GM12878 (cell line): Measurements from ENCODE around the gene PIK3R5. TPM values are rescaled to one million over a fixed set of nuclear protein-coding genes. Genes with fewer than 3 reads are reported as not detected.
A peak's percentile ranks its signal among the peaks of the same experiment; 100 is the strongest.

Experiments
- ATAC-seq: fragments of 200-7000 bp; cut with Tn5 transposase; 3 replicates; pipeline ENCODE4 v1.9.1; 2020; ENCODE audit warnings: mild to moderate bottlenecking, moderate library complexity
- BruUV-seq: library from RNA; stranded (reverse); fragments of 400-500 nt; replicated peaks from 2 replicates; lab custom pipeline; 2021; lab: Mats Ljungman, UMichigan
- CTCF ChIA-PET: fragments of 300-600 bp; sonication (Branson Sonifier 250); formaldehyde crosslinking; extraction: SDS; loops from one replicate; lab custom pipeline; 2021; ENCODE audit warnings: inconsistent platforms; lab: Yijun Ruan, JAX
- POLR2A ChIA-PET: fragments of 350-600 bp; formaldehyde crosslinking; extraction: SDS; loops from one replicate; lab custom pipeline; 2021; ENCODE audit warnings: inconsistent platforms; lab: Charles Lee
- RAD21 ChIA-PET: fragments of 300-600 bp; sonication (Branson Sonifier 250); formaldehyde crosslinking; loops from one replicate; lab custom pipeline; 2023; ENCODE audit warnings: antibody characterized with exemption; ENCODE audit not compliant: unreplicated experiment; lab: Charles Lee
- SMC1A ChIA-PET: fragments of 300-600 bp; sonication (Branson Sonifier 250); formaldehyde crosslinking; loops from one replicate; lab custom pipeline; 2023; ENCODE audit not compliant: unreplicated experiment, uncharacterized antibody; lab: Charles Lee
- DNase-seq: peaks from one replicate; pipeline ENCODE4 v3.0.0-alpha.2; 2011; ENCODE audit warnings: low read depth, low spot score
- FAIRE-seq: peaks from 3 replicates; lab custom pipeline; 2011; peaks lifted over from hg19 to GRCh38; lab: Jason Lieb, UNC
- H2AFZ ChIP-seq: 2 replicates; pipeline ENCODE4 v1.6.0; 2011; ENCODE audit warnings: low read depth, low read length, control low read depth; ENCODE audit not compliant: control insufficient read depth
- H3K27ac ChIP-seq: 2 replicates; pipeline ENCODE4 v1.5.1; 2011; ENCODE audit warnings: control low read depth; ENCODE audit not compliant: control insufficient read depth, insufficient read depth
- H3K27me3 ChIP-seq, 2 experiments: replicated peaks in 1 of 2; 2 replicates each; pipeline versions ENCODE4 v1.6.0 to v1.6.1; 2011; ENCODE audit warnings: low read length in 1 of 2; ENCODE audit not compliant: control insufficient read depth in 2 of 2, insufficient read depth in 2 of 2
- H3K36me3 ChIP-seq, 2 experiments: 2 replicates each; pipeline ENCODE4 v1.5.1; 2011; ENCODE audit warnings: low read length in 1 of 2; ENCODE audit not compliant: control insufficient read depth in 2 of 2, insufficient read depth in 2 of 2
- H3K4me1 ChIP-seq: 2 replicates; pipeline ENCODE4 v1.6.1; 2011; ENCODE audit warnings: mild to moderate bottlenecking, low read length, moderate library complexity, mixed read lengths; ENCODE audit not compliant: control insufficient read depth, insufficient read depth
- H3K4me2 ChIP-seq: 2 replicates; pipeline ENCODE4 v1.6.0; 2011; ENCODE audit warnings: control low read depth; ENCODE audit not compliant: control insufficient read depth, insufficient read depth
- H3K4me3 ChIP-seq: fragments of 200-600 bp; sonication (generic); 2 replicates; pipeline ENCODE4 v1.5.1; 2016
- H3K79me2 ChIP-seq: 2 replicates; pipeline ENCODE4 v1.6.0; 2011; ENCODE audit warnings: low read length; ENCODE audit not compliant: control insufficient read depth, insufficient read depth
- H3K9ac ChIP-seq: 2 replicates; pipeline ENCODE4 v1.8.0; 2011; ENCODE audit warnings: low read length, control low read depth, mixed read lengths; ENCODE audit not compliant: control insufficient read depth, insufficient read depth
- H3K9me3 ChIP-seq: replicated peaks from 3 replicates; pipeline ENCODE4 v1.5.1; 2011; ENCODE audit warnings: mild to moderate bottlenecking, low read length; ENCODE audit not compliant: control insufficient read depth, insufficient read depth
- H4K20me1 ChIP-seq: 2 replicates; pipeline ENCODE4 v1.6.0; 2011; ENCODE audit not compliant: control insufficient read depth, insufficient read depth
- CBFB ChIP-seq: IDR thresholded peaks from 2 replicates; pipeline ENCODE4 v1.6.1; 2016; ENCODE audit warnings: antibody characterized with exemption, low read depth
- JUNB ChIP-seq: IDR thresholded peaks from 2 replicates; pipeline ENCODE4 v1.6.1; 2016; ENCODE audit warnings: antibody characterized with exemption, mild to moderate bottlenecking
- MEF2B ChIP-seq: fragments of 450-650 bp; IDR thresholded peaks from 2 replicates; pipeline ENCODE4 v1.6.1; 2018; ENCODE audit warnings: mild to moderate bottlenecking, moderate library complexity; ENCODE audit not compliant: partially characterized antibody, poor library complexity, severe bottlenecking
- PAX8 ChIP-seq: fragments of 450-650 bp; IDR thresholded peaks from 2 replicates; pipeline ENCODE4 v1.6.1; 2017; ENCODE audit warnings: mild to moderate bottlenecking, moderate library complexity
- RFX5 ChIP-seq: IDR thresholded peaks from 2 replicates; pipeline ENCODE4 v1.6.1; 2011; ENCODE audit warnings: low read depth, low read length, improper control_type of control experiment
- SMAD5 ChIP-seq: IDR thresholded peaks from 2 replicates; pipeline ENCODE4 v1.6.1; 2016; ENCODE audit warnings: antibody characterized with exemption, low read depth
- SMARCA5 ChIP-seq: fragments of 450-650 bp; IDR thresholded peaks from 2 replicates; pipeline ENCODE4 v1.6.1; 2017; ENCODE audit warnings: mild to moderate bottlenecking
- SRF ChIP-seq, 2 experiments: IDR thresholded peaks; 2 replicates each; pipeline ENCODE4 v1.6.1; 2011; ENCODE audit warnings: low read depth in 2 of 2, low read length in 2 of 2, mild to moderate bottlenecking in 1 of 2, moderate library complexity in 1 of 2
- SUPT20H ChIP-seq: IDR thresholded peaks from 2 replicates; pipeline ENCODE4 v1.6.1; 2011; ENCODE audit warnings: low read depth, mild to moderate bottlenecking, low read length, moderate library complexity, borderline replicate concordance; ENCODE audit not compliant: control insufficient read depth
- TCF7 ChIP-seq: IDR thresholded peaks from 2 replicates; pipeline ENCODE4 v1.6.1; 2014; ENCODE audit warnings: antibody characterized with exemption, borderline replicate concordance
- ZBED1 ChIP-seq: IDR thresholded peaks from 2 replicates; pipeline ENCODE4 v1.6.1; 2016; ENCODE audit warnings: borderline replicate concordance
- ZNF217 ChIP-seq: fragments of 450-650 bp; IDR thresholded peaks from 2 replicates; pipeline ENCODE4 v1.6.1; 2017; ENCODE audit warnings: antibody characterized with exemption, mild to moderate bottlenecking
- WGBS: methylation state at CpG from one replicate; pipeline ENCODE4 v1.1.6; 2016; ENCODE audit warnings: low lambda C conversion rate; ENCODE audit not compliant: insufficient replicate concordance, insufficient coverage; ENCODE audit errors: missing lambda C conversion rate; 5-methylcytosine and 5-hydroxymethylcytosine counted together
- in situ Hi-C: fragments of 300-500 bp; cut with MboI; formaldehyde crosslinking; loops from 9 replicates; pipeline ENCODE4 v1.14.3; 2018; ENCODE audit warnings: mixed read lengths
- intact Hi-C: fragments of 100-400 bp; cut with micrococcal nuclease; formaldehyde crosslinking; loops from one replicate; pipeline ENCODE4 v1.14.2; 2022; ENCODE audit not compliant: unreplicated experiment
- polyA plus RNA-seq, 11 experiments: library from polyadenylated mRNA; depleted of rRNA in 4 of 11; unstranded in 6 of 11; stranded (reverse) in 5 of 11; fragments of >200 nt; fragmentation: Nextera tagmentation in 4 of 11; fragmentation: Illumina TruSeq in 1 of 11; extraction: Ambion mirVana in 4 of 11; extraction: Trizol in 1 of 11; gene quantifications; 1 replicate in 1 of 11; 2 replicates in 10 of 11; pipeline versions ENCODE4 v1.2.1 to v1.2.3, GENCODE V29; 2011 to 2016; ENCODE audit warnings: inconsistent platforms in 2 of 11, missing spikeins in 2 of 11, low read depth in 1 of 11
- total RNA-seq, 4 experiments: library from RNA; depleted of rRNA in 3 of 4; stranded (reverse); fragments of >200 nt in 3 of 4; fragmentation: Illumina TruSeq in 1 of 4; extraction: Trizol in 1 of 4; gene quantifications; 2 replicates each; pipeline versions ENCODE4 v1.2.1 to v1.2.3, GENCODE V29; 2013 to 2021
- TF ChIP-seq, protein P1 (sequence below): fragments of 450-650 bp; conservative IDR thresholded peaks from 2 replicates; pipeline ENCODE4 v1.6.1; 2017; ENCODE audit warnings: mild to moderate bottlenecking, moderate library complexity

Gene PIK3R5
- total and polyA plus RNA-seq, 10 of the 15 experiments (the other 5 are each of a cell fraction or from before 2014, with no cell fraction given) = 9.5 to 50.8 (median 35.5) TPM

GRCh38 chr17:8844229-8845218 is 121.0 kb downstream of the PIK3R5 start:
- intact Hi-C loops (no loop called here), in situ Hi-C loops (no loop called here)
- Histone ChIP-seq H3K27ac (peak overlapping the region; percentile 62), H3K9me3 (peaks cover 5% of the 10 kb centered on the region; the same call in 1 of the 3 replicates), H3K4me3 (no peak overlapping the region), H3K4me2 (no peak overlapping the region), H3K4me1 (peaks cover 20% of the 10 kb centered on the region), H4K20me1 (no peaks in the 10 kb centered on the region; the same call in 1 of the 2 replicates)
- RAD21 ChIA-PET = interaction anchor here (0.7 to 1.7 kb wide), 5 partner anchors 14 to 445 kb away, joined by 3 to 8 read pairs (median 3); no protein-coding TSS in a partner anchor
- 83% methylated on average over 9 of the region's 9 CpGs for WGBS
- BruUV-seq = TSS peak; percentile 40
- FAIRE-seq (no peak), DNase-seq (no peak)
- POLR2A ChIA-PET = interaction anchor here (0.6 kb wide), 1 partner anchor 10 kb away, joined by 3 read pairs; no protein-coding TSS in a partner anchor
- CTCF ChIA-PET = interaction anchor here (0.8 to 3.2 kb wide), 6 partner anchors 12 to 153 kb away, joined by 3 to 16 read pairs (median 4); no protein-coding TSS in a partner anchor
- TF ChIP-seq SMAD5 (peak; percentile 34; the same call in 1 of the 2 replicates), ZBED1 (no peak), TCF7 (no peak), SUPT20H (no peak), ZNF217 (0 out of 2 replicates have a peak, but pooled peaks have one; percentile 32), RFX5 (no peak), CBFB (no peak), SMARCA5 (0 out of 2 replicates have a peak, but pooled peaks have one; percentile 55), MEF2B (peak; percentile 15), PAX8 (no peak), JUNB (peak; percentile 38), SRF (IDR thresholded peaks at IDR 0.05; ENCODE audit: low read depth in 2 of 2, low read length in 2 of 2) (no peak)
- TF ChIP-seq, protein P1, sequence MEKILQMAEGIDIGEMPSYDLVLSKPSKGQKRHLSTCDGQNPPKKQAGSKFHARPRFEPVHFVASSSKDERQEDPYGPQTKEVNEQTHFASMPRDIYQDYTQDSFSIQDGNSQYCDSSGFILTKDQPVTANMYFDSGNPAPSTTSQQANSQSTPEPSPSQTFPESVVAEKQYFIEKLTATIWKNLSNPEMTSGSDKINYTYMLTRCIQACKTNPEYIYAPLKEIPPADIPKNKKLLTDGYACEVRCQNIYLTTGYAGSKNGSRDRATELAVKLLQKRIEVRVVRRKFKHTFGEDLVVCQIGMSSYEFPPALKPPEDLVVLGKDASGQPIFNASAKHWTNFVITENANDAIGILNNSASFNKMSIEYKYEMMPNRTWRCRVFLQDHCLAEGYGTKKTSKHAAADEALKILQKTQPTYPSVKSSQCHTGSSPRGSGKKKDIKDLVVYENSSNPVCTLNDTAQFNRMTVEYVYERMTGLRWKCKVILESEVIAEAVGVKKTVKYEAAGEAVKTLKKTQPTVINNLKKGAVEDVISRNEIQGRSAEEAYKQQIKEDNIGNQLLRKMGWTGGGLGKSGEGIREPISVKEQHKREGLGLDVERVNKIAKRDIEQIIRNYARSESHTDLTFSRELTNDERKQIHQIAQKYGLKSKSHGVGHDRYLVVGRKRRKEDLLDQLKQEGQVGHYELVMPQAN = no peak
- TF ChIP-seq, all 136 proteins: peak for 5
- SMC1A ChIA-PET = interaction anchor here (0.9 to 3.6 kb wide), 6 partner anchors 10 to 50 kb away, joined by 3 to 19 read pairs (median 6); partner anchors contain the start of gene PIK3R6
- Histone ChIP-seq H2AFZ (no peak overlapping the region), H3K27me3 (no peaks in the 10 kb centered on the region), H3K79me2 (peaks cover 38% of the 10 kb centered on the region), H3K36me3 (peaks cover 30 to 75% of the 10 kb centered on the region in 2 experiments), H3K9ac (peak overlapping the region; percentile 12; the same call in 1 of the 2 replicates)
- ATAC-seq = 0 out of 3 replicates have a peak, but pooled peaks have one; percentile 9
